IMR-90 (cell line): Measurements from ENCODE around the gene GPR135.

ENCODE experiments used
- POLR2A ChIP-seq: IDR thresholded peaks from 2 replicates; pipeline ENCODE4 v1.6.1; 2012; ENCODE audit warnings: mild to moderate bottlenecking, low read depth, low read length
- SMC3 ChIP-seq: fragments of 150-350 bp; IDR thresholded peaks from 2 replicates; pipeline ENCODE4 v1.6.1; 2016; ENCODE audit warnings: low read depth, mild to moderate bottlenecking, antibody characterized with exemption, low read length, moderate library complexity
- TF ChIP-seq, protein P1 (sequence below): conservative IDR thresholded peaks from 2 replicates; pipeline ENCODE4 v1.5.1; 2012; ENCODE audit warnings: mild to moderate bottlenecking, low read depth, low read length, improper control_type of control experiment

DNA sequence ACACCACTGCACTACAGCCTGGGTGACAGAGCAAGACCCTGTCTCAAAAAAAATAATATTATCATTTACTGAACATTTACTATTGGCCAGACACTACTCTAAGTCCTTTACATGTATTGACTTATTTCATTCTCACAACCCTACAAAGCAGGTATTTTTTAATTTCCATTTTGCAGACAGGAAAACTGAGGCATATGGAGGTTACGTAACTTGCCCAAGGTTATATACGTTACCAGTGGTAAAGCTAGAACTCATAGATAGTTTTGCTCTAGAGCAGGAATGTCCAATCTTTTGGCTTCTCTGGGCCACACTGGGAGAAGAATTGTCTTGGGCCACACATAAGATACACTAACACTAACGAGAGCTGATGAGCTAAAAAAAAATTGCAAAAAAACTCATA is 13.4 kb upstream of the GPR135 start:
- TF ChIP-seq, protein P1, sequence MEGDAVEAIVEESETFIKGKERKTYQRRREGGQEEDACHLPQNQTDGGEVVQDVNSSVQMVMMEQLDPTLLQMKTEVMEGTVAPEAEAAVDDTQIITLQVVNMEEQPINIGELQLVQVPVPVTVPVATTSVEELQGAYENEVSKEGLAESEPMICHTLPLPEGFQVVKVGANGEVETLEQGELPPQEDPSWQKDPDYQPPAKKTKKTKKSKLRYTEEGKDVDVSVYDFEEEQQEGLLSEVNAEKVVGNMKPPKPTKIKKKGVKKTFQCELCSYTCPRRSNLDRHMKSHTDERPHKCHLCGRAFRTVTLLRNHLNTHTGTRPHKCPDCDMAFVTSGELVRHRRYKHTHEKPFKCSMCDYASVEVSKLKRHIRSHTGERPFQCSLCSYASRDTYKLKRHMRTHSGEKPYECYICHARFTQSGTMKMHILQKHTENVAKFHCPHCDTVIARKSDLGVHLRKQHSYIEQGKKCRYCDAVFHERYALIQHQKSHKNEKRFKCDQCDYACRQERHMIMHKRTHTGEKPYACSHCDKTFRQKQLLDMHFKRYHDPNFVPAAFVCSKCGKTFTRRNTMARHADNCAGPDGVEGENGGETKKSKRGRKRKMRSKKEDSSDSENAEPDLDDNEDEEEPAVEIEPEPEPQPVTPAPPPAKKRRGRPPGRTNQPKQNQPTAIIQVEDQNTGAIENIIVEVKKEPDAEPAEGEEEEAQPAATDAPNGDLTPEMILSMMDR = no peak
- no peak for TF ChIP-seq POLR2A
- no peak for TF ChIP-seq SMC3
